ENCODE data around the gene ITGB3BP. TPM values are rescaled to one million over a fixed set of nuclear protein-coding genes. Genes with fewer than 3 reads are reported as not detected.

Gene ITGB3BP
- polyA plus RNA-seq, 1 donor (not counting 4 experiments of a cell fraction or from before 2014, with no cell fraction given), result 19.5 TPM

GRCh38 chr1:63534406-63534805, 11.4 kb upstream of the ITGB3BP start:
- no peaks in the 10 kb centered on the region for H3K9me3 ChIP-seq (ENCODE audit: control insufficient read depth, low read depth, low read length)
- H3K79me2 ChIP-seq (ENCODE audit: control insufficient read depth, insufficient read depth, low read length), result no peaks in the 10 kb centered on the region
- H3K4me1 ChIP-seq (ENCODE audit: control insufficient read depth, extremely low read depth, insufficient read depth, low read length), result no peaks in the 10 kb centered on the region
- no peak overlapping the region for H3K4me2 ChIP-seq (ENCODE audit: control insufficient read depth, extremely low read depth, insufficient read depth, low read depth, low read length)
- TF ChIP-seq EZH2 (IDR thresholded peaks at IDR 0.05; ENCODE audit: low read length) (no peak), CTCF (optimal IDR thresholded peaks at IDR 0.05 in 1 of 3, IDR thresholded peaks at IDR 0.05 in 1 of 3, conservative IDR thresholded peaks at IDR 0.05 in 1 of 3; ENCODE audit: extremely low read depth in 1 of 3, insufficient read depth in 2 of 3, low read length in 3 of 3) (no peak)
- DNase-seq (ENCODE audit: low read depth, low spot score) (no peak), FAIRE-seq (no peak)
- no peaks in the 10 kb centered on the region for H3K9me1 ChIP-seq (ENCODE audit: control insufficient read depth, extremely low read depth, insufficient read depth, low read length)
- no peaks in the 10 kb centered on the region for H4K20me1 ChIP-seq (ENCODE audit: control insufficient read depth, extremely low read depth, insufficient read depth, low read length)
- H3K9ac ChIP-seq (ENCODE audit: control insufficient read depth, extremely low read depth, insufficient read depth, low read length), result no peak overlapping the region
- H3K4me3 ChIP-seq (ENCODE audit: control insufficient read depth in 2 of 3, extremely low read depth in 1 of 3, insufficient read depth in 2 of 3, low read depth in 1 of 3, low read length in 3 of 3), result no peak overlapping the region
- dilution Hi-C loops (cut with MboI; ENCODE audit: extremely low pct_ligation_motif_present, low sequenced_read_pairs), result no loop called here
- no peaks in the 10 kb centered on the region for H3K27me3 ChIP-seq (ENCODE audit: control insufficient read depth, extremely low read depth, insufficient read depth, low read length)
- no peak overlapping the region for H3K27ac ChIP-seq (ENCODE audit: control insufficient read depth, insufficient read depth, low read length)
- H2AFZ ChIP-seq (ENCODE audit: control insufficient read depth, low read length), result no peak overlapping the region
- H3K36me3 ChIP-seq (ENCODE audit: control insufficient read depth in 2 of 2, extremely low read depth in 1 of 2, insufficient read depth in 2 of 2, low read length in 2 of 2), result peaks cover 0 to 2% of the 10 kb centered on the region in 2 experiments

- H4K20me1 ChIP-seq (ENCODE audit: control insufficient read depth, extremely low read depth, insufficient read depth, low read length), result no peaks in the 10 kb centered on the region
- dilution Hi-C loops (cut with MboI; ENCODE audit: extremely low pct_ligation_motif_present, low sequenced_read_pairs), result no loop called here
- H3K9ac ChIP-seq (ENCODE audit: control insufficient read depth, extremely low read depth, insufficient read depth, low read length), result no peak overlapping the region
- H3K27ac ChIP-seq (ENCODE audit: control insufficient read depth, insufficient read depth, low read length), result no peak overlapping the region
- no peak for DNase-seq (ENCODE audit: low read depth, low spot score)
- no peak overlapping the region for H3K4me3 ChIP-seq (ENCODE audit: control insufficient read depth in 2 of 3, extremely low read depth in 1 of 3, insufficient read depth in 2 of 3, low read depth in 1 of 3, low read length in 3 of 3)
- H3K4me2 ChIP-seq (ENCODE audit: control insufficient read depth, extremely low read depth, insufficient read depth, low read depth, low read length), result no peak overlapping the region
- TF ChIP-seq CTCF (optimal IDR thresholded peaks at IDR 0.05 in 1 of 3, IDR thresholded peaks at IDR 0.05 in 1 of 3, conservative IDR thresholded peaks at IDR 0.05 in 1 of 3; ENCODE audit: extremely low read depth in 1 of 3, insufficient read depth in 2 of 3, low read length in 3 of 3) (no peak), EZH2 (IDR thresholded peaks at IDR 0.05; ENCODE audit: low read length) (no peak)
- H3K9me1 ChIP-seq (ENCODE audit: control insufficient read depth, extremely low read depth, insufficient read depth, low read length), result no peaks in the 10 kb centered on the region
- H3K36me3 ChIP-seq (ENCODE audit: control insufficient read depth in 2 of 2, extremely low read depth in 1 of 2, insufficient read depth in 2 of 2, low read length in 2 of 2), result peaks cover 0 to 2% of the 10 kb centered on the region in 2 experiments
- no peak for FAIRE-seq
- H3K27me3 ChIP-seq (ENCODE audit: control insufficient read depth, extremely low read depth, insufficient read depth, low read length), result no peaks in the 10 kb centered on the region
- H3K4me1 ChIP-seq (ENCODE audit: control insufficient read depth, extremely low read depth, insufficient read depth, low read length), result no peaks in the 10 kb centered on the region
- H3K9me3 ChIP-seq (ENCODE audit: control insufficient read depth, low read depth, low read length), result no peaks in the 10 kb centered on the region
- H2AFZ ChIP-seq (ENCODE audit: control insufficient read depth, low read length), result no peak overlapping the region
- no peaks in the 10 kb centered on the region for H3K79me2 ChIP-seq (ENCODE audit: control insufficient read depth, insufficient read depth, low read length)
Measured at GRCh38 chr1:63533931-63534330, 10.9 kb upstream of the ITGB3BP start.
